SK-N-SH treated with all-trans-retinoic acid at 6 μM for 48 hours (cell line): Measurements from ENCODE around the gene KCNMA1.
"Not testable (repeated sequence)": the region's sequence is repeated elsewhere in the genome, so short reads cannot be mapped to it uniquely, and the experiment has no call there.

Source experiments
- ATAC-seq: fragments of 200-7000 bp; cut with Tn5 transposase; 3 replicates; pipeline ENCODE4 v1.9.1; 2020; ENCODE audit warnings: mild to moderate bottlenecking, moderate library complexity
- ARNTL ChIP-seq: fragments of 450-650 bp; formaldehyde crosslinking; IDR thresholded peaks from 2 replicates; pipeline ENCODE4 v1.5.0; 2020; ENCODE audit warnings: low read depth, mild to moderate bottlenecking, moderate library complexity, borderline replicate concordance
- BACH2 ChIP-seq: fragments of 250-450 bp; sonication (Bioruptor Pico); IDR thresholded peaks from 2 replicates; pipeline ENCODE4 v1.9.0; 2021; ENCODE audit warnings: mild to moderate bottlenecking, borderline replicate concordance
- ESRRG ChIP-seq: fragments of 250-450 bp; sonication (Bioruptor Pico); IDR thresholded peaks from 2 replicates; pipeline ENCODE4 v1.6.1; 2021; ENCODE audit warnings: mild to moderate bottlenecking
- GLIS3 ChIP-seq: fragments of 250-450 bp; sonication (Bioruptor Pico); IDR thresholded peaks from 2 replicates; pipeline ENCODE4 v1.5.0; 2020; ENCODE audit warnings: mild to moderate bottlenecking, moderate library complexity
- ISL1 ChIP-seq: fragments of 250-450 bp; sonication (Bioruptor Pico); IDR thresholded peaks from 2 replicates; pipeline ENCODE4 v2.1.2; 2022; ENCODE audit warnings: mild to moderate bottlenecking, moderate library complexity
- OSR1 ChIP-seq: fragments of 250-450 bp; sonication (Bioruptor Pico); IDR thresholded peaks from 2 replicates; pipeline ENCODE4 v1.8.0; 2022; ENCODE audit warnings: moderate library complexity, mild to moderate bottlenecking, inconsistent platforms
- POU6F1 ChIP-seq: fragments of 250-450 bp; sonication (Bioruptor Pico); IDR thresholded peaks from 2 replicates; pipeline ENCODE4 v1.8.0; 2021; ENCODE audit warnings: low read depth, mild to moderate bottlenecking, moderate library complexity, borderline replicate concordance
- PPARA ChIP-seq: fragments of 250-450 bp; sonication (Bioruptor Pico); IDR thresholded peaks from 2 replicates; pipeline ENCODE4 v1.5.0; 2020; ENCODE audit warnings: mild to moderate bottlenecking, borderline replicate concordance
- RARB ChIP-seq: fragments of 250-450 bp; sonication (Bioruptor Pico); IDR thresholded peaks from 2 replicates; pipeline ENCODE4 v1.8.0; 2021; ENCODE audit warnings: mild to moderate bottlenecking, moderate library complexity
- SNAI2 ChIP-seq: fragments of 250-450 bp; sonication (Bioruptor Pico); IDR thresholded peaks from 2 replicates; pipeline ENCODE4 v1.5.0; 2020; ENCODE audit warnings: mild to moderate bottlenecking, moderate library complexity
- TCF4 ChIP-seq: fragments of 250-450 bp; sonication (Bioruptor Pico); IDR thresholded peaks from 2 replicates; pipeline ENCODE4 v1.8.0; 2021; ENCODE audit warnings: mild to moderate bottlenecking, moderate library complexity, borderline replicate concordance
- TOX ChIP-seq: fragments of 250-450 bp; sonication (Bioruptor Pico); IDR thresholded peaks from 2 replicates; pipeline ENCODE4 v1.8.0; 2021; ENCODE audit warnings: mild to moderate bottlenecking, moderate library complexity, borderline replicate concordance
- ZC3H10 ChIP-seq: fragments of 250-450 bp; sonication (Bioruptor Pico); IDR thresholded peaks from 2 replicates; pipeline ENCODE4 v1.5.1; 2021; ENCODE audit warnings: mild to moderate bottlenecking, moderate library complexity
- ZFP3 ChIP-seq: fragments of 250-450 bp; sonication (Bioruptor Pico); IDR thresholded peaks from 2 replicates; pipeline ENCODE4 v1.5.0; 2020; ENCODE audit warnings: mild to moderate bottlenecking, moderate library complexity
- ZFP30 ChIP-seq: fragments of 450-650 bp; formaldehyde crosslinking; IDR thresholded peaks from 2 replicates; pipeline ENCODE4 v1.5.0; 2022; ENCODE audit warnings: mild to moderate bottlenecking, moderate library complexity
- ZNF565 ChIP-seq: fragments of 450-650 bp; formaldehyde crosslinking; conservative IDR thresholded peaks from 2 replicates; pipeline ENCODE4 v1.5.0; 2020; ENCODE audit warnings: low read depth, mild to moderate bottlenecking, moderate library complexity
- ZNF70 ChIP-seq: fragments of 450-650 bp; formaldehyde crosslinking; IDR thresholded peaks from 2 replicates; pipeline ENCODE4 v1.5.0; 2020; ENCODE audit warnings: mild to moderate bottlenecking, moderate library complexity
- ZNF8 ChIP-seq: fragments of 450-650 bp; formaldehyde crosslinking; IDR thresholded peaks from 2 replicates; pipeline ENCODE4 v1.5.0; 2020; ENCODE audit warnings: mild to moderate bottlenecking, moderate library complexity
- TF ChIP-seq, protein P1 (sequence below): fragments of 250-450 bp; sonication (Bioruptor Pico); IDR thresholded peaks from 2 replicates; pipeline ENCODE4 v1.5.1; 2021; ENCODE audit warnings: mild to moderate bottlenecking, moderate library complexity
- TF ChIP-seq, protein P2 (sequence below): fragments of 250-450 bp; sonication (Bioruptor Pico); IDR thresholded peaks from 2 replicates; pipeline ENCODE4 v1.5.1; 2020; ENCODE audit warnings: low read depth, mild to moderate bottlenecking, moderate library complexity
- TF ChIP-seq, protein P3 (sequence below): fragments of 250-450 bp; sonication (Bioruptor Pico); IDR thresholded peaks from 2 replicates; pipeline ENCODE4 v1.5.0; 2020; ENCODE audit warnings: mild to moderate bottlenecking, moderate library complexity

KCNMA1 gene

DNA sequence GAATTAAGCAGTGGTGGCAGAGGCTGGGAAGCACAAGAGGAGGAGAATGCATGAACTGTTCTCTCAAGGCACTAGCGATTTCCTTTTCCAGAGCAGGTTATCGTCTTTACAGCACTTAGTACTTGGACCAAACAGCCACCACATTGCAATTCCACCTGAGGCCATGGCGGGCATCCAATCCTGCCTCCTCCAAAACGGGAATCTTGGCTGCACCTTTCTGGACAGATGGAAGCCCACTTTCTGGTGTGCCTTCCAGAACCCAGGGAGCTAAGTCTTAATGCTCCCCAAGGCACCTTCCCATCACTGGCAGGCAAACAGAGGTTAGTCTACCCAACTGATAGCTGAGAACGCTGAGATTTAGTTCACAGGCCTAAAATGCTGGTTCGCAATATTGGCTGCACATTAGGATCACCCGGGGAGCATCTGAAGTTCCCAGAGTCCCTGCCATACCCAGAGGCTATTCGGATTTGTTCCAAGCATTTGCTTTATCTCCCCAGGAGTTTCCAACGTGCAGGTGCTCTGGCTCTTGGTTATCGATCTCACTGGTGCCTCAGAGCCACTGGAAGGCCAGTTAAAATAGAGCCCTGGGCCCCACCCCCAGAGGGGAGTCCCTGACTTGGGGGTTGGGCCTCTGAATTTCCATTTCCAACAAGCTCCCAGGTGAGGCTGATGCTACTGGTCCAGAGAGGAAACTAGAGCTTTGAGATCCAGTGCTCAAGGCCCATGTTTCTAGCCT lies 62.2 kb downstream of the KCNMA1 start:
- ATAC-seq: no peak
- TF ChIP-seq GLIS3 (CRISPR knock-in tag) (no peak), ARNTL (CRISPR knock-in tag) (no peak)
- TF ChIP-seq, protein P1, sequence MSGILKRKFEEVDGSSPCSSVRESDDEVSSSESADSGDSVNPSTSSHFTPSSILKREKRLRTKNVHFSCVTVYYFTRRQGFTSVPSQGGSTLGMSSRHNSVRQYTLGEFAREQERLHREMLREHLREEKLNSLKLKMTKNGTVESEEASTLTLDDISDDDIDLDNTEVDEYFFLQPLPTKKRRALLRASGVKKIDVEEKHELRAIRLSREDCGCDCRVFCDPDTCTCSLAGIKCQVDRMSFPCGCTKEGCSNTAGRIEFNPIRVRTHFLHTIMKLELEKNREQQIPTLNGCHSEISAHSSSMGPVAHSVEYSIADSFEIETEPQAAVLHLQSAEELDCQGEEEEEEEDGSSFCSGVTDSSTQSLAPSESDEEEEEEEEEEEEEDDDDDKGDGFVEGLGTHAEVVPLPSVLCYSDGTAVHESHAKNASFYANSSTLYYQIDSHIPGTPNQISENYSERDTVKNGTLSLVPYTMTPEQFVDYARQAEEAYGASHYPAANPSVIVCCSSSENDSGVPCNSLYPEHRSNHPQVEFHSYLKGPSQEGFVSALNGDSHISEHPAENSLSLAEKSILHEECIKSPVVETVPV (CRISPR knock-in tag): no peak

GRCh38 chr10:77574438-77574837 lies 63.2 kb downstream of the KCNMA1 start:
- TF ChIP-seq ESRRG (CRISPR knock-in tag): no peak
- TF ChIP-seq ZNF70 (CRISPR knock-in tag): no peak
- TF ChIP-seq RARB (CRISPR knock-in tag): no peak
- no peak for TF ChIP-seq OSR1 (CRISPR knock-in tag)
- TF ChIP-seq PPARA (CRISPR knock-in tag): no peak
- TF ChIP-seq, protein P2, sequence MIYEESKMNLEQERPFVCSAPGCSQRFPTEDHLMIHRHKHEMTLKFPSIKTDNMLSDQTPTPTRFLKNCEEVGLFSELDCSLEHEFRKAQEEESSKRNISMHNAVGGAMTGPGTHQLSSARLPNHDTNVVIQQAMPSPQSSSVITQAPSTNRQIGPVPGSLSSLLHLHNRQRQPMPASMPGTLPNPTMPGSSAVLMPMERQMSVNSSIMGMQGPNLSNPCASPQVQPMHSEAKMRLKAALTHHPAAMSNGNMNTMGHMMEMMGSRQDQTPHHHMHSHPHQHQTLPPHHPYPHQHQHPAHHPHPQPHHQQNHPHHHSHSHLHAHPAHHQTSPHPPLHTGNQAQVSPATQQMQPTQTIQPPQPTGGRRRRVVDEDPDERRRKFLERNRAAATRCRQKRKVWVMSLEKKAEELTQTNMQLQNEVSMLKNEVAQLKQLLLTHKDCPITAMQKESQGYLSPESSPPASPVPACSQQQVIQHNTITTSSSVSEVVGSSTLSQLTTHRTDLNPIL (CRISPR knock-in tag): no peak
- TF ChIP-seq, protein P3, sequence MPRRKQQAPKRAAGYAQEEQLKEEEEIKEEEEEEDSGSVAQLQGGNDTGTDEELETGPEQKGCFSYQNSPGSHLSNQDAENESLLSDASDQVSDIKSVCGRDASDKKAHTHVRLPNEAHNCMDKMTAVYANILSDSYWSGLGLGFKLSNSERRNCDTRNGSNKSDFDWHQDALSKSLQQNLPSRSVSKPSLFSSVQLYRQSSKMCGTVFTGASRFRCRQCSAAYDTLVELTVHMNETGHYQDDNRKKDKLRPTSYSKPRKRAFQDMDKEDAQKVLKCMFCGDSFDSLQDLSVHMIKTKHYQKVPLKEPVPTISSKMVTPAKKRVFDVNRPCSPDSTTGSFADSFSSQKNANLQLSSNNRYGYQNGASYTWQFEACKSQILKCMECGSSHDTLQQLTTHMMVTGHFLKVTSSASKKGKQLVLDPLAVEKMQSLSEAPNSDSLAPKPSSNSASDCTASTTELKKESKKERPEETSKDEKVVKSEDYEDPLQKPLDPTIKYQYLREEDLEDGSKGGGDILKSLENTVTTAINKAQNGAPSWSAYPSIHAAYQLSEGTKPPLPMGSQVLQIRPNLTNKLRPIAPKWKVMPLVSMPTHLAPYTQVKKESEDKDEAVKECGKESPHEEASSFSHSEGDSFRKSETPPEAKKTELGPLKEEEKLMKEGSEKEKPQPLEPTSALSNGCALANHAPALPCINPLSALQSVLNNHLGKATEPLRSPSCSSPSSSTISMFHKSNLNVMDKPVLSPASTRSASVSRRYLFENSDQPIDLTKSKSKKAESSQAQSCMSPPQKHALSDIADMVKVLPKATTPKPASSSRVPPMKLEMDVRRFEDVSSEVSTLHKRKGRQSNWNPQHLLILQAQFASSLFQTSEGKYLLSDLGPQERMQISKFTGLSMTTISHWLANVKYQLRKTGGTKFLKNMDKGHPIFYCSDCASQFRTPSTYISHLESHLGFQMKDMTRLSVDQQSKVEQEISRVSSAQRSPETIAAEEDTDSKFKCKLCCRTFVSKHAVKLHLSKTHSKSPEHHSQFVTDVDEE (CRISPR knock-in tag): no peak
- TF ChIP-seq SNAI2: no peak
- no peak for TF ChIP-seq BACH2 (CRISPR knock-in tag)
- TF ChIP-seq TOX (CRISPR knock-in tag): no peak
- TF ChIP-seq POU6F1: no peak
- no peak for TF ChIP-seq TCF4 (CRISPR knock-in tag)
- ATAC-seq: peak; percentile 48; the same call in 1 of the 3 replicates

GRCh38 chr10:77572520-77572919 lies 65.1 kb downstream of the KCNMA1 start:
- not testable (repeated sequence) for ATAC-seq

GRCh38 chr10:77571490-77571889 lies 66.1 kb downstream of the KCNMA1 start:
- TF ChIP-seq ARNTL (CRISPR knock-in tag): no peak
- no peak for TF ChIP-seq ZNF565 (CRISPR knock-in tag)
- TF ChIP-seq ZNF70 (CRISPR knock-in tag): no peak
- no peak for TF ChIP-seq OSR1 (CRISPR knock-in tag)
- no peak for TF ChIP-seq SNAI2
- TF ChIP-seq ZNF8 (CRISPR knock-in tag): no peak
- TF ChIP-seq TOX (CRISPR knock-in tag): no peak
- TF ChIP-seq ZFP3 (CRISPR knock-in tag): no peak
- ATAC-seq: no peak

GRCh38 chr10:77566914-77567566 lies 70.6 kb downstream of the KCNMA1 start:
- ATAC-seq: peak; percentile 19; the same call in 1 of the 3 replicates
- TF ChIP-seq ISL1 (CRISPR knock-in tag) (no peak), RARB (CRISPR knock-in tag) (no peak), PPARA (CRISPR knock-in tag) (no peak), ZNF8 (CRISPR knock-in tag) (no peak), ZNF565 (CRISPR knock-in tag) (no peak), SNAI2 (no peak), ZNF70 (CRISPR knock-in tag) (no peak), ZFP30 (CRISPR knock-in tag) (no peak), OSR1 (CRISPR knock-in tag) (no peak), TCF4 (CRISPR knock-in tag) (no peak), GLIS3 (CRISPR knock-in tag) (no peak), ZC3H10 (CRISPR knock-in tag) (no peak)
- TF ChIP-seq, protein P2 (CRISPR knock-in tag): no peak
- TF ChIP-seq, protein P3 (CRISPR knock-in tag): no peak
